Measurements from ENCODE around the gene SRSF4.
"Not testable (repeated sequence)": the region's sequence is repeated elsewhere in the genome, so short reads cannot be mapped to it uniquely, and the experiment has no call there.

SRSF4 gene

DNA sequence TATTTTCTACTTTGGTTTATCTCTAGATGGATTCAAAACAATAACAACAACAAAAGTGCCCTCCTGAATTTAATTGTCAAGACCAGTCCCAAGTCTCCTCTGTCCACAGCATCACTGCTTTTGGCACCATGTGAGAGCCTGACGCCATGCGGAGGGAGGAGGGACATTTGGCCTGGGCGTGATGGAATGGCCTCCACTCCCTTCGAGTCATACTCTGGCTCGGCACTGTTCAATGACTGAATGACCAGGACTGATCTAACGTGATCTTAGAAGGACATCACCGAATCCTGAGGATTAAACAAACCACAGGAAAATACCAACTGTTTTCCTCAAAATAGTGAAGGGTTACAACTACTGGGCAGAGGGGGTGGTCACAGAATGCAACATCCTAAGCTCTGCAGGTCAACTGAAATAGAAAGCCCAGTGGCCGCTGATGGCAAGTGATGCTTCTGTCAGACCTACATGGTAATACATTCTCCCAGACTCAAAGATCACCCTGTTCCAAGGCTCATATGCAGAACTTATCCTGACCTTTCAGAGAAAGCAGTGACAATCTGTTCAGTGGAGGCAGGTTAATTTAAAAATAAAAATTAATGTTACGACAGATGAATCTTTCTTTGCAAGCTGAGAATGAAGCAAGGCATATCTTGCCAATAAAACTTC lies 19.1 kb downstream of the SRSF4 start:
- DNase-seq: no peak

GRCh38 chr1:29162025-29162424 lies 19.7 kb downstream of the SRSF4 start:
- DNase-seq: no peak

GRCh38 chr1:29159773-29160172 lies 21.9 kb downstream of the SRSF4 start:
- no peak for DNase-seq

DNA sequence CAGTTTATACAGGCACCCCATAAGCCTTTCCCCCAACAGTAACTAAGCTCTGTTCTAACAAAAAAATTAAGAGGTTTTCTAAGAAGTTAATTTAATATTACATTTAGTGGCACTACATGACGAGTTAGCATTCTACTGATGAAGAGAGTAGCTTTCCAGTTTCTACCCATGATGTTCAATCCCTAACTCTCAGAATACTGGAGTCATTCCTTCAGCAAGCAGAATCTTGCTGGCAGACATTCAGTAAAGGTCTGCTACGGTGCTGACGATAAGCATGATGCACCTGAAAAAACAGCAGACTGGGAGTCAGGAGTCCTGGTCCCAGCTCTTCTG lies 24.5 kb downstream of the SRSF4 start:
- DNase-seq: no peak

DNA sequence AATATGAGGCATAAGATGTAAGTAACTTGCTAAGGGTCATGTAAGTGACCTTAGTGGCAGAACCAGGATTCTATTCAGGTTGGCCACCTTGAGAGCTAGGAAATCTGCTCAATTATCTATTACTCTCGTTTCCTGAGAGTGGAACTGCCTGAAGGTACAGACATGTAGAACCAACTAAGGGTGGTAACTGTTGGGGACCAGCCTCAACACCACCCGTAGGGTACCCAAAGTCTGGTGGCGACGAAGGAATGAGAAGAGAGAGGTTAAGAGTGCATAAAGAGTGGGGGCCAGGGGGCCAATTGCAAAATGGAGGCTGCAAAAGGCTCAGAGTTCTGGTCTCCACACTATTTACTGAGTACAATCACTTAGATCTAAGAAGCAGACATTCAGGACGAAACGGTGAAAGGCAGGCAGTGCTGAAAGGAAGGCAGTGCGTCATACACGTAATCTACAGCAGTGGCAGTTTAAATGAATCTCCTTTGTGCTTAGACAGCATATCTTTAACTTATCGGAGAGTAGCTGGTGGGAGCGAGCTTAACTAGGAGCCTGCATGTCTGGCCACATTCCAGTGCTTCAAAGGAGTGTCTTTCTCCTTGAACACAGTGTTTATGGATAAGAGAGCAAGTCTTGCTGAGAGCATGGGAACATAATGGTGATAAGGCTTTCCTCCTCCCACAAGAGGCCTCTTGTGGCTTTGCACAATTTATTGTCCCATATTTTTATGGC lies 25.0 kb downstream of the SRSF4 start:
- DNase-seq: no peak

DNA sequence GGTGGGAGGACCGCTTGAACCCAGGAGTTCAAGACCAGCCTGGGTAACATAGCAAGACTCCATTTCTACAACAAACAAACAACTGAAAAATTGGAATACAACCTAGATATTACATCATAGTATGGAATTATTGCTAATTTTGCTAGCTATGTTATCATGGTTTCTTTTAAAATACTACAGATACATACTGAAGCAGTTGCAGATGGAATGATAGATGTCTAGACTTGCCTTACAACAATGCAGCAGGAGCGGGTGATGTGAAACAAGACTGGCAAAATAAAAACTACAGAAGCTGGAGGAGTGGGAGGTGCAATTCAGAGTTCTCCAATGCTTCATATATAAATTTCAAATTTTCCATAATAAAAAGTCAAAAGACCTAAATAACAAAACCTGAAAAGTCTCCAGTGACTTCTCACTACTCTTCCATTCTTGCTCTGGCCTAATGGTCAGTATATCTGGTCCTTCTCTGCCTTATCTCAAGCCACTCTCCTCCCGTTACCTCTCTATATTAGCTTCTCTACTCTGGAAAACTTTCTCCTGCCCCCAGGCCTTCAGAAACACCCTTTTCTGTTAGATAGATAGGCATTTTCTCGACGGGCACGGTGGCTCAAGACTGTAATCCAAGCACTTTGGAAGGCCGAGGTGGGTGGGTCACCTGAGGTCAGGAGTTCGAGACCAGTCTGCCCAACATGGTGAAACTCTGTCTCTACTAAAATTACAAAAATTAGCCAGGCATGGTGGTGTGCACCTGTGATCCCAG lies 29.5 kb downstream of the SRSF4 start:
- no peak for DNase-seq

DNA sequence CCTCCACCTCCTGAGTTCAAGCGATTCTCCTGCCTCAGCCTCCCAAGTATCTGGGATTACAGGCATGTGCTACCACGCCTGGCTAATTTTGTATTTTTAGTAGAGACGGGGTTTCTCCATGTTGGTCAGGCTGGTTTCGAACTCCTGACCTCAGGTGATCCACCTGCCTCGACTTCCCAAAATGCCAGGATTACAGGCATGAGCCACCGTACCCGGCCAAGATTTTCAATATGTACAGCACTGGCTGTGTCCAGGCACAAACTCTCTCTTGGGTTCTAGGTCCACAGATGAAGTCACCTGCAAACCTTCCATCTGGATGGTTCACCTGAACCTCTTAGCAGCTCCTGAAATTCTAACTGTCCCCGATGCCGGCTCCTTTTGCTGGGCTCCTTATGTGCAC lies 31.4 kb downstream of the SRSF4 start:
- not testable (repeated sequence) for DNase-seq

GRCh38 chr1:29148656-29149491 lies 32.8 kb downstream of the SRSF4 start:
- DNase-seq: no peak

DNA sequence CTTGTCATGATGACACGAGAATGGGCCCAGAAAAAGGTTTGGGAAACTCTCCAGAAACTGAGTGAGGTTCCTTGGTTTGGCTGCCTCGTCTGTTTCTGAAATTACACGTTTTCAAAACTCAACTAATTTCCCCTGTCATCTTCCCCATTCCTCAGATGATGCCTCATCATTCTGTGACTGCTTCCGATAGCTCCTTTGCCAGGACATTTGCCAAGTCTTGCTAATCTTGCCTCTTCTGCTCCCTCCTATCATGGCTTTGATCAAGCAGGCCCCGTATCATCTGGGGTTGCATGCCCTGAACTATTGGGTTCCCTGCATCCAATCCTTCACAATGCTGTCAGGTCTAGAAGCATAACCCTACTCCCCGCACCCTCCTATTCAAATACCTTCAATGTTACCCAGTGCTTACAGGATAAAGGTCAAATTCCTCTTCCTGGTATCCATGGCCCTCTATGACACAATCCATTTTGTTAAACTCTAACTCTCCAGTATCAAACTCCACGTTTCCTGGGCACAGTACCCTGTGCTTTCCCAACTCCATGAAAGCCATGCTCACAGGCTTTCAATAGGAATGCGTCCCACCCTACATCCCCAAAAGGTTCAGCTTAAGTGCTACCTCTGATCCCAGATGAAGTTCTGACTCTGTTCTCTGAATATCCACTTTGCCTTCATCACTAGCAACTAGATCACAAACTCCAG lies 35.8 kb downstream of the SRSF4 start:
- DNase-seq: peak; percentile 75

DNA sequence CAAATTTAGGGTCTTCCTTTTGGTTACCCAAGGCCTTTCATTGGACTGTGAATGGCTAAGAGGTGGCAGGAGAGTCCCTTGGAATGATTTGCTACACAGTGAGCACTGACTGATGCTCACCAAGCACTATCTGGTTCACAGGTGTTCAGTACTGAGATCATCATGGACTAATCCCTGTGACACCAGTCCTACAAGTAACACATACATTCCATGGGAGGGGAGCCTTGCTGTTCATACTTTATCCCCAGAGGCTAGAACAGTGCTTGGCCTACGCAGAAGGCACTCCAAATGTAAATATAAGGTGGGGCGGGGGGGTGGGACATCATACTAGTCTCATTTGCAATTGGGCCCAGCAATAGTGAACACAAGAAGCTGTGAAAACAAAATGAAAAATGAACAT lies 37.5 kb downstream of the SRSF4 start:
- DNase-seq: no peak

GRCh38 chr1:29142714-29143113 lies 39.0 kb downstream of the SRSF4 start:
- no peak for DNase-seq

GRCh38 chr1:29136391-29136915 lies 45.2 kb downstream of the SRSF4 start:
- no peak for DNase-seq

GRCh38 chr1:29134695-29135028 lies 47.0 kb downstream of the SRSF4 start:
- DNase-seq: no peak

- no peak for DNase-seq
Measured at GRCh38 chr1:29133861-29134694, 47.6 kb downstream of the SRSF4 start.

GRCh38 chr1:29131056-29131455 lies 50.6 kb downstream of the SRSF4 start:
- DNase-seq: not testable (repeated sequence)

GRCh38 chr1:29129916-29130315 lies 51.8 kb downstream of the SRSF4 start:
- DNase-seq: no peak

- no peak for DNase-seq
Measured at GRCh38 chr1:29128739-29129138, 53.0 kb downstream of the SRSF4 start.

- no peak for DNase-seq
Measured at GRCh38 chr1:29126198-29126597, 55.5 kb downstream of the SRSF4 start.

GRCh38 chr1:29125788-29126187 lies 55.9 kb downstream of the SRSF4 start:
- no peak for DNase-seq

GRCh38 chr1:29125237-29125641 lies 56.5 kb downstream of the SRSF4 start:
- no peak for DNase-seq

All from fibroblast of skin of back (primary cell).